ENCODE results near the gene KMT2C.

Gene KMT2C

DNA sequence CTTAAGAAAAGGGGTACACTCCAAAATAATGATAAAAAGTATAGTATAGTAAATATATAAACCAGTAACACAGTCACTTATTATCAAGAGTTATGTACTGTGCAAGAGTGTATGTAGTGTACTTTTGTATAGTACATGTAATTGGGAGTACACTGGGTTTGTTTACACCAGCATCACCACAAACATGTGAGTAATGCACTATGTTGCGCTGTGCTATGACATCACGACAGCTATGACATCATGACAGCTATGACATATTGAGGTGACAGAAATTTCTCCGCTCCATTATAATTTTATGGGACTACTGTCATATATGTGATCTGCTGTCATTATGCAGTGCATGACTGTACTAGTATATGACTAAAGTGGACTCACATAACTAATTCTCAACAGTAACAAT, 84.6 kb downstream of the KMT2C start:
- no peak for TF ChIP-seq EZH2phosphoT487 (IDR thresholded peaks at IDR 0.05; ENCODE audit: borderline replicate concordance)
- TF ChIP-seq, protein P1, sequence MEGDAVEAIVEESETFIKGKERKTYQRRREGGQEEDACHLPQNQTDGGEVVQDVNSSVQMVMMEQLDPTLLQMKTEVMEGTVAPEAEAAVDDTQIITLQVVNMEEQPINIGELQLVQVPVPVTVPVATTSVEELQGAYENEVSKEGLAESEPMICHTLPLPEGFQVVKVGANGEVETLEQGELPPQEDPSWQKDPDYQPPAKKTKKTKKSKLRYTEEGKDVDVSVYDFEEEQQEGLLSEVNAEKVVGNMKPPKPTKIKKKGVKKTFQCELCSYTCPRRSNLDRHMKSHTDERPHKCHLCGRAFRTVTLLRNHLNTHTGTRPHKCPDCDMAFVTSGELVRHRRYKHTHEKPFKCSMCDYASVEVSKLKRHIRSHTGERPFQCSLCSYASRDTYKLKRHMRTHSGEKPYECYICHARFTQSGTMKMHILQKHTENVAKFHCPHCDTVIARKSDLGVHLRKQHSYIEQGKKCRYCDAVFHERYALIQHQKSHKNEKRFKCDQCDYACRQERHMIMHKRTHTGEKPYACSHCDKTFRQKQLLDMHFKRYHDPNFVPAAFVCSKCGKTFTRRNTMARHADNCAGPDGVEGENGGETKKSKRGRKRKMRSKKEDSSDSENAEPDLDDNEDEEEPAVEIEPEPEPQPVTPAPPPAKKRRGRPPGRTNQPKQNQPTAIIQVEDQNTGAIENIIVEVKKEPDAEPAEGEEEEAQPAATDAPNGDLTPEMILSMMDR (conservative IDR thresholded peaks at IDR 0.05; ENCODE audit: low read length), result no peak
- H3F3A ChIP-seq (ENCODE audit: low read depth), result no peaks in the 10 kb centered on the region
- no peaks in the 10 kb centered on the region for H3K9me2 ChIP-seq (replicated peaks; ENCODE audit: low read depth, low read length)
- H3K9me3 ChIP-seq (ENCODE audit: insufficient read depth, low read depth, low read length), result peaks cover 5% of the 10 kb centered on the region; the same call in 1 of the 2 replicates
- peaks cover 74% of the 10 kb centered on the region for H3K36me3 ChIP-seq (ENCODE audit: insufficient read depth, low read length)
- no peaks in the 10 kb centered on the region for H3K4me1 ChIP-seq (ENCODE audit: insufficient read depth, low read length, poor library complexity, severe bottlenecking)
- no peaks in the 10 kb centered on the region for H3K27me3 ChIP-seq (ENCODE audit: insufficient read depth, low read length, poor library complexity, severe bottlenecking)
- peaks cover 43% of the 10 kb centered on the region for H3K79me2 ChIP-seq (ENCODE audit: insufficient read depth, low read length)
- H3K9ac ChIP-seq (ENCODE audit: low read depth, low read length, poor library complexity, severe bottlenecking), result no peak overlapping the region
- no peak overlapping the region for H3K4me3 ChIP-seq (ENCODE audit: low read length, poor library complexity, severe bottlenecking)
- no peak overlapping the region for H2AFZ ChIP-seq (ENCODE audit: low read length)
- peaks cover 4% of the 10 kb centered on the region for H4K20me1 ChIP-seq (ENCODE audit: insufficient read depth, low read length, poor library complexity, severe bottlenecking)
- no peak overlapping the region for H3K4me2 ChIP-seq (ENCODE audit: low read depth, low read length, poor library complexity, severe bottlenecking)

DNA sequence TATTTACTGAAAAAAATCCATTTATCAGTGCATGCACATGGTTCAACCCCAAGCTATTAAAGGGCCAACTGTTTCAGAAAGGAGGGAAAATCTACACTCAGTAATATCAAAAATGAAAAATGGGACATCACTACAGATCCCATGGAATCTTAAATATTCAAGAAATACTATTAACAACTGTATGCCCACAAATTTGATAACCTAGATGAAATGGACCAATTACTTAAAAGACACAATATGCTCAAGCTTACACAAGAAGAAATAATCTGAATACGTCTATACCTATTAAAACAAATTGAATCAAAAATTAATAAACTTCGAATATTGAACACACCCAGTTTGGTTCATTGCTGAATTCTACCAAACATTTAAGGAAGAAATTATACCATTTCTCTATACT, 87.9 kb downstream of the KMT2C start:
- Histone ChIP-seq H3K36me3 (ENCODE audit: insufficient read depth, low read length) (peaks cover 49% of the 10 kb centered on the region), H3K9me3 (ENCODE audit: insufficient read depth, low read depth, low read length) (peaks cover 5% of the 10 kb centered on the region; the same call in 1 of the 2 replicates), H3K4me1 (ENCODE audit: insufficient read depth, low read length, poor library complexity, severe bottlenecking) (no peaks in the 10 kb centered on the region), H3F3A (ENCODE audit: low read depth) (no peaks in the 10 kb centered on the region), H3K9ac (ENCODE audit: low read depth, low read length, poor library complexity, severe bottlenecking) (no peak overlapping the region), H3K27me3 (ENCODE audit: insufficient read depth, low read length, poor library complexity, severe bottlenecking) (no peaks in the 10 kb centered on the region), H3K4me2 (ENCODE audit: low read depth, low read length, poor library complexity, severe bottlenecking) (no peak overlapping the region), H4K20me1 (ENCODE audit: insufficient read depth, low read length, poor library complexity, severe bottlenecking) (peaks cover 26% of the 10 kb centered on the region), H3K79me2 (ENCODE audit: insufficient read depth, low read length) (peaks cover 56% of the 10 kb centered on the region), H3K9me2 (replicated peaks; ENCODE audit: low read depth, low read length) (no peaks in the 10 kb centered on the region), H2AFZ (ENCODE audit: low read length) (no peak overlapping the region), H3K4me3 (ENCODE audit: low read length, poor library complexity, severe bottlenecking) (no peak overlapping the region)
- no peak for TF ChIP-seq EZH2phosphoT487 (IDR thresholded peaks at IDR 0.05; ENCODE audit: borderline replicate concordance)
- TF ChIP-seq, protein P1 (conservative IDR thresholded peaks at IDR 0.05; ENCODE audit: low read length), result no peak

DNA sequence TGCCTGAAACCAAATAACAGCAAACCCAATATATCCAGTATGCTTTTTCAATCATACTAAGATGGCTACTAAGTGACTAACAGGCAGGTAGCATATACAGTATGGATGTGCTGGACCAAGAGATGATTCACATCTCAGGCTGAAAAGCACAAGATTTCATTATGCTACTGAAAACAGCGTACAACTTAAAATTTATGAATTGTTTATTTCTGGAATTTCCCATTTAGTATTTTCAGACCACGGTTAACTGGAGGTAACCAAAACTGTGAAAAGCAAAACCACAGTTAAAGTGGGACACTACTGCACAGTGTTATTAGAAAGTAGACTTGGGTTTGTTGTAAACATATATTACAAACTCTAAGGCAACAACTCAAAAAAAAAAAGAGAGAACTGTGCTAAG, 91.5 kb downstream of the KMT2C start:
- H2AFZ ChIP-seq (ENCODE audit: low read length), result no peak overlapping the region
- H3K4me3 ChIP-seq (ENCODE audit: low read length, poor library complexity, severe bottlenecking), result no peak overlapping the region
- no peak for TF ChIP-seq EZH2phosphoT487 (IDR thresholded peaks at IDR 0.05; ENCODE audit: borderline replicate concordance)
- H3K9me3 ChIP-seq (ENCODE audit: insufficient read depth, low read depth, low read length), result peaks cover 5% of the 10 kb centered on the region; the same call in 1 of the 2 replicates
- no peaks in the 10 kb centered on the region for H3K9me2 ChIP-seq (replicated peaks; ENCODE audit: low read depth, low read length)
- peaks cover 76% of the 10 kb centered on the region for H3K79me2 ChIP-seq (ENCODE audit: insufficient read depth, low read length)
- H3F3A ChIP-seq (ENCODE audit: low read depth), result no peaks in the 10 kb centered on the region
- H3K27me3 ChIP-seq (ENCODE audit: insufficient read depth, low read length, poor library complexity, severe bottlenecking), result no peaks in the 10 kb centered on the region
- peaks cover 4% of the 10 kb centered on the region for H3K4me1 ChIP-seq (ENCODE audit: insufficient read depth, low read length, poor library complexity, severe bottlenecking)
- peaks cover 54% of the 10 kb centered on the region for H4K20me1 ChIP-seq (ENCODE audit: insufficient read depth, low read length, poor library complexity, severe bottlenecking)
- peaks cover 26% of the 10 kb centered on the region; the same call in 1 of the 2 replicates for H3K36me3 ChIP-seq (ENCODE audit: insufficient read depth, low read length)
- H3K9ac ChIP-seq (ENCODE audit: low read depth, low read length, poor library complexity, severe bottlenecking), result no peak overlapping the region
- H3K4me2 ChIP-seq (ENCODE audit: low read depth, low read length, poor library complexity, severe bottlenecking), result no peak overlapping the region

DNA sequence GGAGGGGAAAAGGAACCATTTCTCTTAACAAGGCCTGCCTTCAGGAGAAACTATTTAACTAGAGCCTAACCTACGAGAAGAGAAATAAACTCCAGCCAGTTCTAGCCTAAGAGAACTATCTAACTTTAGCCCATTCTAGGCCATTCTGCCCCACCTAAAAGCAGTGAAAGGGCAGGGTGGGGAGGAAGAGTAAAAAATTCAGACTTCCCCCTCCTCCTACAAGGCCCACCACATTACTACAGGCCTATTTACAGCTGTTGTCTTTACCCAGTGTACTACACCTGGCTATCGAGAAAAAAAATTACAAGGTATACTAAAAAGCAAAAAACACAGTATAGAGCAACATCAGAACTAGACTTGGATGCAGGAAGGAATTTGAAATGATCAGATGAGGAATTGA, 93.0 kb downstream of the KMT2C start:
- H3K9ac ChIP-seq (ENCODE audit: low read depth, low read length, poor library complexity, severe bottlenecking), result no peak overlapping the region
- H3K9me3 ChIP-seq (ENCODE audit: insufficient read depth, low read depth, low read length), result peaks cover 3% of the 10 kb centered on the region; the same call in 1 of the 2 replicates
- H3K36me3 ChIP-seq (ENCODE audit: insufficient read depth, low read length), result peaks cover 14% of the 10 kb centered on the region; the same call in 1 of the 2 replicates
- H3K9me2 ChIP-seq (replicated peaks; ENCODE audit: low read depth, low read length), result no peaks in the 10 kb centered on the region
- no peaks in the 10 kb centered on the region for H3F3A ChIP-seq (ENCODE audit: low read depth)
- peaks cover 83% of the 10 kb centered on the region for H3K79me2 ChIP-seq (ENCODE audit: insufficient read depth, low read length)
- TF ChIP-seq EZH2phosphoT487 (IDR thresholded peaks at IDR 0.05; ENCODE audit: borderline replicate concordance), result no peak
- TF ChIP-seq, protein P1 (conservative IDR thresholded peaks at IDR 0.05; ENCODE audit: low read length), result no peak
- peaks cover 4% of the 10 kb centered on the region for H3K4me1 ChIP-seq (ENCODE audit: insufficient read depth, low read length, poor library complexity, severe bottlenecking)
- H2AFZ ChIP-seq (ENCODE audit: low read length), result no peak overlapping the region
- no peak overlapping the region for H3K4me2 ChIP-seq (ENCODE audit: low read depth, low read length, poor library complexity, severe bottlenecking)
- H3K27me3 ChIP-seq (ENCODE audit: insufficient read depth, low read length, poor library complexity, severe bottlenecking), result no peaks in the 10 kb centered on the region
- H4K20me1 ChIP-seq (ENCODE audit: insufficient read depth, low read length, poor library complexity, severe bottlenecking), result peaks cover 63% of the 10 kb centered on the region
- no peak overlapping the region for H3K4me3 ChIP-seq (ENCODE audit: low read length, poor library complexity, severe bottlenecking)

Measured in Loucy (cell line).